CD4-positive, CD25-positive, alpha-beta regulatory T cell (primary cell): ENCODE data around the gene SMAD1. TPM values are rescaled to one million over a fixed set of nuclear protein-coding genes. Genes with fewer than 3 reads are reported as not detected.

Experiments
- ATAC-seq, 2 donors: fragments of 150-1000 bp; cut with Tn5 transposase; one replicate each; pipeline ENCODE4 v1.10.0; 2021; ENCODE audit warnings: low read depth in 2 of 2, moderate number of reproducible peaks in 2 of 2, moderate library complexity in 1 of 2
- DNase-seq, 3 donors: peaks; one replicate each; pipeline versions ENCODE4 v3.0.0 to v3.0.0-alpha.2; 2012 to 2022; ENCODE audit warnings: mixed read lengths in 1 of 3
- H3K27ac ChIP-seq: one replicate; pipeline ENCODE4 v1.7.0; 2013; ENCODE audit warnings: mild to moderate bottlenecking, low read length; ENCODE audit not compliant: insufficient read depth, poor library complexity, severe bottlenecking
- H3K27me3 ChIP-seq: one replicate; pipeline ENCODE4 v1.7.0; 2013; ENCODE audit warnings: low read length; ENCODE audit not compliant: control insufficient read depth, insufficient read depth
- H3K36me3 ChIP-seq: one replicate; pipeline ENCODE4 v1.7.0; 2013; ENCODE audit warnings: mild to moderate bottlenecking, low read length, moderate library complexity; ENCODE audit not compliant: control insufficient read depth, insufficient read depth
- H3K4me1 ChIP-seq: 2 replicates; pipeline ENCODE4 v1.7.0; 2013; ENCODE audit warnings: mild to moderate bottlenecking, low read length; ENCODE audit not compliant: insufficient read depth, control insufficient read depth, poor library complexity, severe bottlenecking
- H3K4me3 ChIP-seq: one replicate; pipeline ENCODE4 v1.7.0; 2013; ENCODE audit warnings: low read depth, mild to moderate bottlenecking, low read length, moderate library complexity
- H3K9me3 ChIP-seq, 2 experiments: 1 replicate in 1 of 2; 2 replicates in 1 of 2; pipeline ENCODE4 v1.7.0; 2013; ENCODE audit warnings: low read length in 2 of 2, mild to moderate bottlenecking in 1 of 2, moderate library complexity in 1 of 2; ENCODE audit not compliant: control insufficient read depth in 2 of 2
- H3K27ac Mint-ChIP-seq, 3 donors: one replicate each; pipeline ENCODE4 v1.8.0; 2020 to 2022; ENCODE audit warnings: mild to moderate bottlenecking in 3 of 3, mixed read lengths in 3 of 3, moderate library complexity in 2 of 3
- H3K27me3 Mint-ChIP-seq: one replicate; pipeline ENCODE4 v1.8.0; 2022; ENCODE audit warnings: mild to moderate bottlenecking, mixed read lengths
- H3K36me3 Mint-ChIP-seq: one replicate; pipeline ENCODE4 v1.8.0; 2020; ENCODE audit warnings: mixed read lengths
- H3K4me1 Mint-ChIP-seq, 4 donors: one replicate each; pipeline ENCODE4 v1.8.0; 2020 to 2022; ENCODE audit warnings: mixed read lengths in 4 of 4, mild to moderate bottlenecking in 1 of 4
- H3K4me3 Mint-ChIP-seq, 4 donors: one replicate each; pipeline ENCODE4 v1.8.0; 2020 to 2022; ENCODE audit warnings: mild to moderate bottlenecking in 4 of 4, mixed read lengths in 4 of 4, moderate library complexity in 3 of 4
- H3K9me3 Mint-ChIP-seq, 7 donors: one replicate each; pipeline ENCODE4 v1.8.0; 2020 to 2022; ENCODE audit warnings: mixed read lengths in 7 of 7, mild to moderate bottlenecking in 3 of 7, moderate library complexity in 2 of 7
- polyA plus RNA-seq, 4 donors: library from polyadenylated mRNA; unstranded; fragments of 300-500 nt; fragmentation: Illumina TruSeq; gene quantifications; one replicate each; pipeline ENCODE4 v1.2.3, GENCODE V29; 2021
- total RNA-seq: library from RNA; stranded (reverse); gene quantifications from one replicate; pipeline ENCODE4 v1.2.3, GENCODE V29; 2022

Gene SMAD1
- 3.7 TPM for total RNA-seq
- polyA plus RNA-seq: 1 to 10 TPM; 1.2 to 7.2 (median 3.2) TPM

GRCh38 chr4:145481164-145481941 is at the start of gene SMAD1:
Gene SMAD1 (plus strand): TSS chr4:145481853. CDS start chr4:145514614, 32,761 bp downstream.
- DNase-seq (no peak), ATAC-seq (peak in 1 of 2 donors; percentile 22)
- Mint-ChIP-seq H3K27ac (no peak within 1 kb of the TSS), H3K4me3 (peak within 1 kb of the TSS; percentile 72 to 85 (median 80)), H3K9me3 (peaks cover 0 to 9% (median 0%) of the 10 kb centered on the region in 7 donors), H3K27me3 (peaks cover 32% of the 10 kb centered on the region), H3K4me1 (peaks cover 0 to 7% (median 4%) of the 10 kb centered on the region in 4 donors), H3K36me3 (no peaks in the 10 kb centered on the region)
- peaks cover 35% of the 10 kb centered on the region for H3K27me3 ChIP-seq
- no peaks in the 10 kb centered on the region for H3K36me3 ChIP-seq
- peaks cover 15% of the 10 kb centered on the region for H3K4me1 ChIP-seq
- H3K4me3 ChIP-seq: peak within 1 kb of the TSS; percentile 32
- no peak within 1 kb of the TSS for H3K27ac ChIP-seq
- H3K9me3 ChIP-seq: no peaks in the 10 kb centered on the region

DNA sequence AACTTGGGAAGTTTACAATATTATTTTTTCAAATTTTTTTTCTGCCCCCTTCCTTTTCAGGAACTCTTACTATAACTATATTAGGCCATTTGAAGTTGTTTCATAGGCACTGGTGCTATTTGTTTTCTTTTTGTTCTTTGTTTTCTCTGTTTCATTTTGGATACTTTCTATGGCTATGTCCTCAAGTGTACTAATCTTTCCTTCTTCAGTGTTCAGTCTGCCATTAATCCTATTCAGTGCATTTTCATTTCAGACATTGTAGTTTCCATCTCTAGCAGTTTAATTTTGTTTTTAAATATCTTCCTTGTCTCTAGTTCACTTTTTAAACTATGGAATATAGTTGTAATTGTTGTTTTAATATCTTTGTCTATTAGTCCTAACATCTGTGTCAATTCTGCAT is 48.0 kb upstream of the SMAD1 start:
- Mint-ChIP-seq H3K27me3 (peaks cover 9% of the 10 kb centered on the region), H3K4me3 (no peak overlapping the region), H3K27ac (no peak overlapping the region), H3K4me1 (no peaks in the 10 kb centered on the region), H3K9me3 (peaks cover 1 to 16% (median 4%) of the 10 kb centered on the region in 7 donors), H3K36me3 (no peaks in the 10 kb centered on the region)
- no peak overlapping the region for H3K27ac ChIP-seq
- H3K36me3 ChIP-seq: no peaks in the 10 kb centered on the region
- H3K9me3 ChIP-seq: peaks cover 0 to 2% of the 10 kb centered on the region in 2 experiments
- H3K27me3 ChIP-seq: no peaks in the 10 kb centered on the region
- DNase-seq (no peak), ATAC-seq (no peak)
- no peak overlapping the region for H3K4me3 ChIP-seq
- no peaks in the 10 kb centered on the region for H3K4me1 ChIP-seq

- H3K4me1 ChIP-seq: no peaks in the 10 kb centered on the region
Observed at GRCh38 chr4:145435646-145436045, 46.0 kb upstream of the SMAD1 start.

GRCh38 chr4:145436114-145436513 is 45.5 kb upstream of the SMAD1 start:
- H3K36me3 Mint-ChIP-seq: no peaks in the 10 kb centered on the region
- no peaks in the 10 kb centered on the region for H3K4me1 Mint-ChIP-seq
- Histone ChIP-seq H3K27ac (no peak overlapping the region), H3K4me1 (no peaks in the 10 kb centered on the region), H3K9me3 (peaks cover 0 to 2% of the 10 kb centered on the region in 2 experiments), H3K36me3 (no peaks in the 10 kb centered on the region), H3K27me3 (no peaks in the 10 kb centered on the region), H3K4me3 (no peak overlapping the region)
- DNase-seq: no peak
- H3K9me3 Mint-ChIP-seq: peaks cover 1 to 16% (median 4%) of the 10 kb centered on the region in 7 donors
- no peak overlapping the region for H3K27ac Mint-ChIP-seq
- no peak for ATAC-seq
- H3K27me3 Mint-ChIP-seq: peaks cover 9% of the 10 kb centered on the region
- H3K4me3 Mint-ChIP-seq: no peak overlapping the region

More at GRCh38 chr4:145435646-145436045, 46.0 kb upstream of the SMAD1 start:
- peaks cover 1 to 16% (median 4%) of the 10 kb centered on the region in 7 donors for H3K9me3 Mint-ChIP-seq
- H3K27ac Mint-ChIP-seq: no peak overlapping the region
- Histone ChIP-seq H3K9me3 (peaks cover 0 to 2% of the 10 kb centered on the region in 2 experiments), H3K4me3 (no peak overlapping the region), H3K27me3 (no peaks in the 10 kb centered on the region), H3K36me3 (no peaks in the 10 kb centered on the region), H3K27ac (no peak overlapping the region)
- no peaks in the 10 kb centered on the region for H3K36me3 Mint-ChIP-seq
- H3K27me3 Mint-ChIP-seq: peaks cover 9% of the 10 kb centered on the region
- DNase-seq (no peak), ATAC-seq (no peak)
- no peak overlapping the region for H3K4me3 Mint-ChIP-seq
- H3K4me1 Mint-ChIP-seq: no peaks in the 10 kb centered on the region

DNA sequence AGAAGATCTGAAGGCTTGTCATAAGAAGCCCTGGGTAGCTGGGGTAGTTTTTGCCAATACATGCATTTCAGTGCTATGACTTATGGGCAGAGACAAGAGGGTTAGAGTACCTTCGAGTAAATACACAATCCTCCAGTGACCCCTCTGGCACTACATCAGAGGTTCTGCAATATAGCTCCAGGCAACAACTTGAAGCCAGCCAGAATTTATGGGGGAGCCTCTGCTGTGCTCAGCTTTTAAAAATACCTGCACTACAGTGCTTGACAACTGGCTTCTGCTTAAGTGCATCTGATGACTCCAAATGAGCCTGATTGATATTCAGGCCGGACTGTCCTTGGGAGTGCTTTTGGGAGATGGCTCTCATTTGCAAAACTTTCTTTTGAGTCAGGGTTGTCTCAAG is 44.9 kb upstream of the SMAD1 start:
- Histone ChIP-seq H3K4me3 (no peak overlapping the region), H3K27ac (no peak overlapping the region), H3K27me3 (no peaks in the 10 kb centered on the region), H3K36me3 (no peaks in the 10 kb centered on the region), H3K4me1 (no peaks in the 10 kb centered on the region), H3K9me3 (peaks cover 0 to 2% of the 10 kb centered on the region in 2 experiments)
- Mint-ChIP-seq H3K27ac (no peak overlapping the region), H3K9me3 (peaks cover 1 to 20% (median 4%) of the 10 kb centered on the region in 7 donors), H3K27me3 (peaks cover 9% of the 10 kb centered on the region), H3K36me3 (no peaks in the 10 kb centered on the region), H3K4me3 (no peak overlapping the region), H3K4me1 (no peaks in the 10 kb centered on the region)
- no peak for ATAC-seq
- no peak for DNase-seq

DNA sequence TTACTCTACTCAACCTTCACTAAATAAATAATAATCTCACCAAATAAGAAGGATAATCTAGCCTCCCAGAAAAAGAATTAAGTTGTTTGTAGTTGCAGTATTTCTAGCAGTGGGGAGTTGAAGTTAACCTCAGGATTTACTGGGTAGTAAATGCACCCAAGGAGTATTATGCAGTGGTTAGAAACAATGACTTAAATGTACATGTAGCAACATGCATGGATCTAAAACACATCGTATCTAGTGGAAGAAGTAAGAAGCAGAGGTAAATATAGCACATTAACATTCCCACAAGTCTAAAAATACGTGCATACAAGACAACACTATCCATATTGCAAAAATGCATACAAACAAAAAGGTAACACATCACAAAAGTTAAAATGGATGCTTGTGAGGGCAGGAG is 44.2 kb upstream of the SMAD1 start:
- H3K36me3 Mint-ChIP-seq: no peaks in the 10 kb centered on the region
- H3K27me3 ChIP-seq: no peaks in the 10 kb centered on the region
- H3K9me3 Mint-ChIP-seq: peaks cover 1 to 20% (median 4%) of the 10 kb centered on the region in 7 donors
- peaks cover 0 to 2% of the 10 kb centered on the region in 2 experiments for H3K9me3 ChIP-seq
- H3K4me1 Mint-ChIP-seq: no peaks in the 10 kb centered on the region
- H3K4me3 Mint-ChIP-seq: no peak overlapping the region
- no peaks in the 10 kb centered on the region for H3K4me1 ChIP-seq
- no peak overlapping the region for H3K27ac ChIP-seq
- DNase-seq (no peak), ATAC-seq (no peak)
- no peaks in the 10 kb centered on the region for H3K36me3 ChIP-seq
- H3K4me3 ChIP-seq: no peak overlapping the region
- H3K27ac Mint-ChIP-seq: no peak overlapping the region
- peaks cover 9% of the 10 kb centered on the region for H3K27me3 Mint-ChIP-seq

GRCh38 chr4:145438298-145438697 is 43.4 kb upstream of the SMAD1 start:
- no peak overlapping the region for H3K27ac ChIP-seq
- Mint-ChIP-seq H3K27ac (no peak overlapping the region), H3K4me3 (no peak overlapping the region), H3K36me3 (no peaks in the 10 kb centered on the region), H3K4me1 (no peaks in the 10 kb centered on the region), H3K9me3 (peaks cover 1 to 16% (median 4%) of the 10 kb centered on the region in 7 donors), H3K27me3 (peaks cover 9% of the 10 kb centered on the region)
- no peak for ATAC-seq
- no peaks in the 10 kb centered on the region for H3K36me3 ChIP-seq
- H3K9me3 ChIP-seq: peaks cover 0 to 2% of the 10 kb centered on the region in 2 experiments
- no peak for DNase-seq
- H3K4me3 ChIP-seq: no peak overlapping the region
- no peaks in the 10 kb centered on the region for H3K4me1 ChIP-seq
- H3K27me3 ChIP-seq: no peaks in the 10 kb centered on the region
